ENCODE measurements around the gene CRELD1. TPM values are rescaled to one million over a fixed set of nuclear protein-coding genes. Genes with fewer than 3 reads are reported as not detected.
A peak's percentile ranks its signal among the peaks of the same experiment; 100 is the strongest.

CRELD1 gene
- total and polyA plus RNA-seq, 2 of the 13 experiments (the other 11 are each of a cell fraction or from before 2014, with no cell fraction given): 27.1 to 61.9 TPM

GRCh38 chr3:9933561-9934234 lies at the start of gene CRELD1 (continued):
- TF ChIP-seq ZBTB39 (CRISPR knock-in tag; IDR thresholded peaks at IDR 0.05) (no peak), NFYB (CRISPR knock-in tag; IDR thresholded peaks at IDR 0.05) (peak; percentile 92), ZBTB34 (CRISPR knock-in tag; IDR thresholded peaks at IDR 0.05) (no peak), NR2C2 (CRISPR knock-in tag; IDR thresholded peaks at IDR 0.05; ENCODE audit: borderline replicate concordance) (peak; percentile 32; the same call in 1 of the 2 replicates), ZKSCAN8 (CRISPR knock-in tag; IDR thresholded peaks at IDR 0.05; ENCODE audit: borderline replicate concordance) (peak; percentile 17; the same call in 1 of the 2 replicates), TP53 (CRISPR knock-in tag; conservative IDR thresholded peaks at IDR 0.05) (no peak), PAWR (CRISPR knock-in tag; IDR thresholded peaks at IDR 0.05; ENCODE audit: borderline replicate concordance) (no peak; the same call in 1 of the 2 replicates), ZNF496 (CRISPR knock-in tag; IDR thresholded peaks at IDR 0.05; ENCODE audit: insufficient replicate concordance) (no peak), KLF15 (CRISPR knock-in tag; IDR thresholded peaks at IDR 0.05; ENCODE audit: borderline replicate concordance) (no peak), ZNF337 (CRISPR knock-in tag; IDR thresholded peaks at IDR 0.05; ENCODE audit: borderline replicate concordance, low read depth) (no peak), GPN1 (CRISPR knock-in tag; IDR thresholded peaks at IDR 0.05; ENCODE audit: borderline replicate concordance) (no peak), AGO1 (IDR thresholded peaks at IDR 0.05; ENCODE audit: low read depth, low read length, poor library complexity, severe bottlenecking) (peak; percentile 58), RFX5 (IDR thresholded peaks at IDR 0.05; ENCODE audit: low read depth, low read length) (peak; percentile 90), RBM22 (optimal IDR thresholded peaks at IDR 0.05; ENCODE audit: low read length) (no peak), CENPT (CRISPR knock-in tag; IDR thresholded peaks at IDR 0.05; ENCODE audit: low read depth) (no peak), MAZ (IDR thresholded peaks at IDR 0.05; ENCODE audit: borderline replicate concordance, low read depth, low read length) (peak; percentile 74; the same call in 1 of the 2 replicates), MAZ (CRISPR knock-in tag; IDR thresholded peaks at IDR 0.05; ENCODE audit: low read depth) (no peak)
